OCI-LY7 (cell line): Measurements from ENCODE around the gene TBRG4.

Source experiments
- CTCF ChIP-seq: fragments of 200-600 bp; sonication (generic); conservative IDR thresholded peaks from 2 replicates; pipeline ENCODE4 v1.5.1; 2014; ENCODE audit warnings: mild to moderate bottlenecking, antibody characterized with exemption, low read length, moderate library complexity, mixed read lengths
- EZH2phosphoT487 ChIP-seq: fragments of 200-600 bp; sonication (generic); IDR thresholded peaks from 2 replicates; pipeline ENCODE4 v1.6.1; 2018; ENCODE audit warnings: low read depth, borderline replicate concordance, mild to moderate bottlenecking, mixed run types, antibody characterized with exemption, low read length, moderate library complexity, mixed read lengths

DNA sequence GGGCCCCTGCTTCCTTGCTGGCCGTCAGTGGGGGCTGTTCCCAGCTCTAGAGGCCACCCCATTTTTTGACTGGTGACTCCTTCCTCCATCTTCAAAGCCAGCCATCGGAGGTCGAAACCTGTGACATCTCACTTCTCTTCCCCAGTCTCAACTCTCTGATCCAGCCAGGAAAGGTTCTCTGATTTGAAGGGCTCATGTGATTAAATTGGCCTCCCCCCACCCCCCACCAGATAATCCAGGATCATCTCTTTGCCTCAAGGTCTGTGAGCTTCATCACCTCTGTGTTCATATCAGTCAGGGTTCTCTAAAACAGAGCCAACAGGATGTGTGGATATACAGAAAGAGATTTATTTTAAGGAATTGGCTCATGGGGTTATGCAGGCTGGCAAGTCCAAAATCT, 40.5 kb upstream of the TBRG4 start:
- TF ChIP-seq CTCF = no peak
- no peak for TF ChIP-seq EZH2phosphoT487
